ENCODE results near the gene SLC10A2. TPM values are rescaled to one million over a fixed set of nuclear protein-coding genes. Genes with fewer than 3 reads are reported as not detected.

SLC10A2 gene
- total RNA-seq, 1 donor from 2014 or later: not detected

DNA sequence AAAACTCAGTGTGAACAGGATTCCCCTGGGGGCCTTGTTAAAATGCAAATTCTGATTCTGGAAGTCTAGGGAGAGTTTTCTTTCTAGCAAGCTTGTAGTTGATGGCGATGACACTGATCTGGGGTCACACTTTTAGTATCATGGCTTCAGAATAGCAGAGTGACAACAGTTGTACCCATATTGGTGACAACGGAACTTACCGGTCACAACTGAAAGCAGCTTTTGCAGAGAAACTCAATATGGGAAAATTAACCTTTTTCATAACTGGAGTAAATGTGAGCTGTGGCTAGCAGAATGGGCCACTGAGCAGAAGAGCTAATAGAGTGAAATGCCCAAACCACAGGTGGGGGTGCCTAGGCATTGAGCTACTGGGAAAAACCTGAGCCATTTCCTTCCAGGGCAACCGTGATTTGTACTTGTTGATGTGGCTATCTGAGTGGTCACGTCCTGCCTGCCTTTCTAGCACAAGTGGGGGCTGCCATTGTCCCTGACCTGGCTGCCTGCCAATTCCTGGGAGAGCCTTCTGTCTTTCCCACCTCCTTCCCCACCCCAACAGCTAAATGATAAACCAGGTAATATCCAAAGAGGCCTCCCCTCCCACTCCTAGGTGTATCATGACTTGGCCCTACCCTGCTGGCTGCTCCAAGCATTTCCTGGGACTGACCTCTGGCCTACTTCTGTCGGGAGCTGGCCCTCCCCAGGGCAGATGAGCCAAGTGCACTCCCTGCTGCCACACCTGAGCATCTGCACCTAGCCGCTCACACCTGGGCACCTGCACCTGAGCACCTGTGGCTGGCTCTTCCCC lies 1.7 kb upstream of the SLC10A2 start:
- Mint-ChIP-seq H3K9me3 (ENCODE audit: unreplicated experiment) (no peaks in the 10 kb centered on the region), H3K27ac (ENCODE audit: unreplicated experiment) (no peak overlapping the region), H3K4me1 (ENCODE audit: unreplicated experiment) (no peaks in the 10 kb centered on the region), H3K27me3 (ENCODE audit: unreplicated experiment) (peaks cover 16% of the 10 kb centered on the region), H3K4me3 (ENCODE audit: unreplicated experiment) (no peak overlapping the region), H3K36me3 (ENCODE audit: unreplicated experiment) (no peaks in the 10 kb centered on the region)
- TF ChIP-seq, protein P1, sequence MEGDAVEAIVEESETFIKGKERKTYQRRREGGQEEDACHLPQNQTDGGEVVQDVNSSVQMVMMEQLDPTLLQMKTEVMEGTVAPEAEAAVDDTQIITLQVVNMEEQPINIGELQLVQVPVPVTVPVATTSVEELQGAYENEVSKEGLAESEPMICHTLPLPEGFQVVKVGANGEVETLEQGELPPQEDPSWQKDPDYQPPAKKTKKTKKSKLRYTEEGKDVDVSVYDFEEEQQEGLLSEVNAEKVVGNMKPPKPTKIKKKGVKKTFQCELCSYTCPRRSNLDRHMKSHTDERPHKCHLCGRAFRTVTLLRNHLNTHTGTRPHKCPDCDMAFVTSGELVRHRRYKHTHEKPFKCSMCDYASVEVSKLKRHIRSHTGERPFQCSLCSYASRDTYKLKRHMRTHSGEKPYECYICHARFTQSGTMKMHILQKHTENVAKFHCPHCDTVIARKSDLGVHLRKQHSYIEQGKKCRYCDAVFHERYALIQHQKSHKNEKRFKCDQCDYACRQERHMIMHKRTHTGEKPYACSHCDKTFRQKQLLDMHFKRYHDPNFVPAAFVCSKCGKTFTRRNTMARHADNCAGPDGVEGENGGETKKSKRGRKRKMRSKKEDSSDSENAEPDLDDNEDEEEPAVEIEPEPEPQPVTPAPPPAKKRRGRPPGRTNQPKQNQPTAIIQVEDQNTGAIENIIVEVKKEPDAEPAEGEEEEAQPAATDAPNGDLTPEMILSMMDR (IDR thresholded peaks at IDR 0.05): no peak
- DNase-seq (ENCODE audit: extremely low spot score, unreplicated experiment): no peak

DNA sequence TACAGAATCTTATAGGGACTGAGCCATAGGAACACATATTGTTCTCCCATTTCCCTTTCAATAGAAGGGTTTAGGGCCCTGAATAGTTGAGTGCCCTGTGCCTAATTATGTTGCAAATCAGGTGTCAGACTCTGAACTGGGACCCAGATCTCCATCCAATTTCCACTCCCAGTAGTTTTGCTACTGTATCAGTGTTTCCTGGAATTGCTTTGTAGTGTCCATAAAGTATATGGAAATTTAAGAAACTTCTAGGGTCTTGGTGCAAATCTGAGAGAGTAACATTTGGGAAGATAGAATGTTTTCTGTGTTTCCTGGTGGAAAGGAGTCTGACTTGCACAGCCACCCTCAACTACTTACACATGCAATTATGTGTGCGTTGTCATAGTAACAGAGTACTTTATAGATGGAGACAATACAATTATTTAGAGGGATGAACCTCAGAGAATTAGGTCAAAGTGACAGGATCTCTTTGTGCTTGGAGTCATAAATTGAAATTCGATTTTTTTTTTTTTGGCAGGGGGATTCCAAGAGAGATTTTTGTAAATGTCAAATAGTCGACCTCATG lies 646 bp upstream of the SLC10A2 start:
- H3K36me3 Mint-ChIP-seq (ENCODE audit: unreplicated experiment): no peaks in the 10 kb centered on the region
- no peak for DNase-seq (ENCODE audit: extremely low spot score, unreplicated experiment)
- H3K4me3 Mint-ChIP-seq (ENCODE audit: unreplicated experiment): no peak overlapping the region
- no peaks in the 10 kb centered on the region for H3K4me1 Mint-ChIP-seq (ENCODE audit: unreplicated experiment)
- H3K27ac Mint-ChIP-seq (ENCODE audit: unreplicated experiment): no peak overlapping the region
- H3K27me3 Mint-ChIP-seq (ENCODE audit: unreplicated experiment): peaks cover 23% of the 10 kb centered on the region
- no peaks in the 10 kb centered on the region for H3K9me3 Mint-ChIP-seq (ENCODE audit: unreplicated experiment)
- TF ChIP-seq, protein P1 (IDR thresholded peaks at IDR 0.05): no peak

DNA sequence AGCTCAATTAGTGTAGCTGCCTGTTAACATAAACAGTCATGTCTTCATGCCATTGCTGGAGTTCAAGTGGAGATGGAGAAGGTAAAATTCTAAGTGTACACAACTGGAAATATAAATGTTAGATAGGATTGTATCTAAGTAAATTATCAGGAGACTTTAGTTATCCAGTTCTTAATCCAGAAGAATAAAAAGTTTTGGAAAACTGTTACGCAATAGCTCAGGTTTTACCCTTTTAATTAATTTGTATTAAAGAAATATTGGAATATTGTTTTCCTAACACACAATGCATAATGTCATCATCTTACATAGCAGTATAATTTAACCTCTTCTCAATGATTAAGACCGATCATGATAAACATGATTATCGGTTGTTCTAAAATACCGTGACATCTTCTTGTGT lies 2.8 kb downstream of the SLC10A2 start:
- TF ChIP-seq, protein P1 (IDR thresholded peaks at IDR 0.05): no peak
- H3K9me3 Mint-ChIP-seq (ENCODE audit: unreplicated experiment): no peaks in the 10 kb centered on the region
- peaks cover 21% of the 10 kb centered on the region for H3K27me3 Mint-ChIP-seq (ENCODE audit: unreplicated experiment)
- no peaks in the 10 kb centered on the region for H3K36me3 Mint-ChIP-seq (ENCODE audit: unreplicated experiment)
- no peak overlapping the region for H3K27ac Mint-ChIP-seq (ENCODE audit: unreplicated experiment)
- no peaks in the 10 kb centered on the region for H3K4me1 Mint-ChIP-seq (ENCODE audit: unreplicated experiment)
- DNase-seq (ENCODE audit: extremely low spot score, unreplicated experiment): no peak
- H3K4me3 Mint-ChIP-seq (ENCODE audit: unreplicated experiment): no peak overlapping the region

DNA sequence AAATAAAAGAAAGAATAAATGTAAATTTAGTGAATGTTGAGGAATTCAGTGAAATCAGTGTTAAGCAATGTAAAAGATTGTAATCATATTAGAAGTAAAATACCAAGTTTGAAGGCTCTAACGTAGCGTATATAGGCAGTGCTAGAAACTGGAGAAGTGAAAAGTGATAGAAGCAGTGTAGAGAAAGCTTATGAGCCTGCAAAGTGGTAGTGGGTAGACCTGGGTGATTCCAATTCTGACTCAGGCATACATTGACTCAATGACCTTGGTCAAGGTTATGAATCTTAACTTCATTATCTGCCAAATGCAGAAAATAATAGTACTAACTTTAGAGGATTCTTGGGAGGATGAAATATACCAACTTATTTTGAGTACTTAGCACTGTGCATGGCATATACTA lies 4.1 kb downstream of the SLC10A2 start:
- TF ChIP-seq, protein P1 (IDR thresholded peaks at IDR 0.05): no peak
- Mint-ChIP-seq H3K27ac (ENCODE audit: unreplicated experiment) (no peak overlapping the region), H3K4me3 (ENCODE audit: unreplicated experiment) (no peak overlapping the region), H3K27me3 (ENCODE audit: unreplicated experiment) (peaks cover 20% of the 10 kb centered on the region), H3K9me3 (ENCODE audit: unreplicated experiment) (no peaks in the 10 kb centered on the region), H3K4me1 (ENCODE audit: unreplicated experiment) (no peaks in the 10 kb centered on the region), H3K36me3 (ENCODE audit: unreplicated experiment) (no peaks in the 10 kb centered on the region)
- no peak for DNase-seq (ENCODE audit: extremely low spot score, unreplicated experiment)

DNA sequence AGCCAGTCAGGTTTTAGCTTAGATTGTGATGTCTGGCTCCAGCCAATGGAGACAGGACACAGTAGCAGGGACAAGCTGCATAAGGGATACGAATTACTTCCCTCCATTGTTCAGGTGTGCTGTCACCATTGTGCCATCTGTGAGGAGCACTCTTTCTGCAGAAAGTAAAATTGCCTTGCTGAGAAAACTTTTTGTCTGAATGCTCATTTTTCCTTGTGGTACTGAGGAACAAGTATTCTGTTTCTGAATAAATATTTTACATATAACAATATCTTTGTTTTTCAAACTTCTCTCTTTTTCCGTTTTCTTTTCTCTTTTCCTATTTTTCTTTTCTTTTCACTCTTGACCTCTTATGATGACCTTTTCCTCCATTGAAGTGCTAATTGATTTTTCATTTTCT lies 10.2 kb downstream of the SLC10A2 start:
- Mint-ChIP-seq H3K9me3 (ENCODE audit: unreplicated experiment) (peaks cover 16% of the 10 kb centered on the region), H3K36me3 (ENCODE audit: unreplicated experiment) (no peaks in the 10 kb centered on the region), H3K4me3 (ENCODE audit: unreplicated experiment) (no peak overlapping the region), H3K4me1 (ENCODE audit: unreplicated experiment) (no peaks in the 10 kb centered on the region), H3K27ac (ENCODE audit: unreplicated experiment) (no peak overlapping the region), H3K27me3 (ENCODE audit: unreplicated experiment) (peaks cover 7% of the 10 kb centered on the region)
- no peak for DNase-seq (ENCODE audit: extremely low spot score, unreplicated experiment)
- TF ChIP-seq, protein P1 (IDR thresholded peaks at IDR 0.05): no peak

All from osteocyte (in vitro differentiated cells).